Mucosa of rectum (tissue), 2 donors: Measurements from ENCODE around the gene SHC2.
"Not testable (repeated sequence)": the region's sequence is repeated elsewhere in the genome, so short reads cannot be mapped to it uniquely, and the experiment has no call there.

Experiments used
- H3K27ac ChIP-seq, 2 donors: one replicate each; pipeline ENCODE4 v1.7.0; 2013; ENCODE audit warnings: inconsistent platforms in 2 of 2, low read depth in 2 of 2, low read length in 2 of 2
- H3K27me3 ChIP-seq, 2 donors: one replicate each; pipeline ENCODE4 v1.7.0; 2013; ENCODE audit warnings: low read length in 2 of 2; ENCODE audit not compliant: control insufficient read depth in 2 of 2, insufficient read depth in 2 of 2
- H3K36me3 ChIP-seq, 2 donors: one replicate each; pipeline ENCODE4 v1.7.0; 2013; ENCODE audit warnings: low read length in 2 of 2; ENCODE audit not compliant: control insufficient read depth in 2 of 2, insufficient read depth in 2 of 2
- H3K4me1 ChIP-seq, 2 donors: one replicate each; pipeline ENCODE4 v1.7.0; 2013; ENCODE audit warnings: low read length in 2 of 2, mild to moderate bottlenecking in 1 of 2; ENCODE audit not compliant: control insufficient read depth in 2 of 2, insufficient read depth in 2 of 2
- H3K4me3 ChIP-seq, 2 donors: one replicate each; pipeline ENCODE4 v1.7.0; 2013; ENCODE audit warnings: low read length in 2 of 2
- H3K9ac ChIP-seq, 2 donors: one replicate each; pipeline ENCODE4 v1.7.0; 2013; ENCODE audit warnings: low read length in 2 of 2, low read depth in 1 of 2, mild to moderate bottlenecking in 1 of 2
- H3K9me3 ChIP-seq, 2 donors: one replicate each; pipeline ENCODE4 v1.7.0; 2013; ENCODE audit warnings: low read length in 2 of 2; ENCODE audit not compliant: control insufficient read depth in 2 of 2
- donor health status: healthy.
- donor health status: Normal muscosa, but diverticular disease.

The SHC2 gene

GRCh38 chr19:397941-398706 is 62.7 kb downstream of the SHC2 start:
- no peaks in the 10 kb centered on the region for H3K36me3 ChIP-seq
- H3K9ac ChIP-seq: no peak overlapping the region
- H3K9me3 ChIP-seq: no peaks in the 10 kb centered on the region
- no peak overlapping the region for H3K27ac ChIP-seq
- no peaks in the 10 kb centered on the region for H3K4me1 ChIP-seq
- no peak overlapping the region for H3K4me3 ChIP-seq
- peaks cover under 1 to 17% of the 10 kb centered on the region in 2 donors for H3K27me3 ChIP-seq

GRCh38 chr19:397321-397720 is 63.5 kb downstream of the SHC2 start:
- no peaks in the 10 kb centered on the region for H3K4me1 ChIP-seq
- peaks cover 0 to 12% of the 10 kb centered on the region in 2 donors for H3K27me3 ChIP-seq
- H3K4me3 ChIP-seq: no peak overlapping the region
- H3K36me3 ChIP-seq: no peaks in the 10 kb centered on the region
- H3K9me3 ChIP-seq: no peaks in the 10 kb centered on the region
- H3K27ac ChIP-seq: no peak overlapping the region
- H3K9ac ChIP-seq: no peak overlapping the region

- Histone ChIP-seq H3K9me3 (no peaks in the 10 kb centered on the region), H3K27ac (no peak overlapping the region), H3K4me1 (no peaks in the 10 kb centered on the region), H3K9ac (no peak overlapping the region), H3K36me3 (no peaks in the 10 kb centered on the region), H3K4me3 (no peak overlapping the region), H3K27me3 (no peaks in the 10 kb centered on the region)
Observed at GRCh38 chr19:395467-395866, 65.4 kb downstream of the SHC2 start.

DNA sequence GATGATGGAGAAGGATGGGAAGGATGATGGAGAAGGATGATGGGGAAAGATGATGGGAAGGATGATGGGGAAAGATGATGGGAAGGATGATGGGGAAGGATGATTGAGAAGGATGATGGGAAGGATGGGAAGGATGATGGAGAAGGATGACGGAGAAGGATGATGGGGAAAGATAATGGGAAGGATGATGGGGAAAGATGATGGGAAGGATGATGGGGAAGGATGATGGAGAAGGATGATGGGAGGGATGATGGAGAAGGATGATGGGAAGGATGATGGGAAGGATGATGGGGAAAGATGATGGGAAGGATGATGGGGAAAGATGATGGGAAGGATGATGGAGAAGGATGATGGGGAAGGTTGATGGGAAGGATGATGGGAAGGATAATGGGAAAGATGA is 66.0 kb downstream of the SHC2 start:
- H3K9me3 ChIP-seq, H3K9ac ChIP-seq, H3K4me3 ChIP-seq, H3K27me3 ChIP-seq, H3K36me3 ChIP-seq, H3K27ac ChIP-seq, H3K4me1 ChIP-seq: not testable (repeated sequence)

- H3K4me3 ChIP-seq, H3K27me3 ChIP-seq, H3K9me3 ChIP-seq, H3K36me3 ChIP-seq, H3K4me1 ChIP-seq, H3K27ac ChIP-seq, H3K9ac ChIP-seq: not testable (repeated sequence)
Observed at GRCh38 chr19:393560-393959, 67.3 kb downstream of the SHC2 start.

DNA sequence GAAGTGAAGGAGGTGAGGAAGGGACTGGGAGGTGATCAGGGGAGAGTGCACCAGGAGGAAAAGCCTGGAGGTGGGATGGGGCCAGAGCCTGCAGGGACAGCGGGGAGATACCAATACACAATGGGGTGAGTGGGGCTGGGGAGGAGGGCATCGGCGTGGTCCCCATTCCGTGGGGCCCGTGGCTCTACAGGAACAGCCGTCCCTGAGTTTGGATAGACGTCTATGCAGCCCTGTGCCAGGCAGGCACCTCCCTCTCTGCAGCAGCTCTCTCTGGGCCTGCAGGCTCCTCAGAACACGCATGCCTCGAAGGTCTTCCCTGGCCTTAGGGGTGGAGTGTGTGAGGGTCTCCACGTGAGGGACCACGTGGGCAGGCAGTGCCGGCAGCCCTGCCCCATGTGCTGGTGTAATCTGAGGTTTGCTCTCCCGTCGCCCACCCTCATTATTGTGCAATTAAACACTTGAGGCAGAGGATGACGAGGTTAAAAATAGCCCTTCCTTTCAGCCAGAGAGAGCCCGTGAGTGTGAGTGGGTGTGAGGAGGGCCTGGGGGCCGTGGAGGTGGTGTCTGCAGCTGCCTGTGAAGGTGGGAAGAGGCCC is 68.4 kb downstream of the SHC2 start:
- no peak overlapping the region for H3K27ac ChIP-seq
- H3K4me1 ChIP-seq: no peaks in the 10 kb centered on the region
- H3K4me3 ChIP-seq: no peak overlapping the region
- no peak overlapping the region for H3K9ac ChIP-seq
- H3K9me3 ChIP-seq: no peaks in the 10 kb centered on the region
- H3K36me3 ChIP-seq: no peaks in the 10 kb centered on the region
- peaks cover 0 to 4% of the 10 kb centered on the region in 2 donors for H3K27me3 ChIP-seq

- Histone ChIP-seq H3K27me3 (peaks cover 0 to 4% of the 10 kb centered on the region in 2 donors), H3K27ac (no peak overlapping the region), H3K4me3 (no peak overlapping the region), H3K36me3 (no peaks in the 10 kb centered on the region), H3K9ac (no peak overlapping the region), H3K9me3 (no peaks in the 10 kb centered on the region), H3K4me1 (no peaks in the 10 kb centered on the region)
Observed at GRCh38 chr19:391726-392374, 69.0 kb downstream of the SHC2 start.

GRCh38 chr19:391207-391557 is 69.7 kb downstream of the SHC2 start:
- Histone ChIP-seq H3K9me3 (no peaks in the 10 kb centered on the region), H3K27me3 (peaks cover 0 to 5% of the 10 kb centered on the region in 2 donors), H3K27ac (no peak overlapping the region), H3K9ac (no peak overlapping the region), H3K4me1 (no peaks in the 10 kb centered on the region), H3K4me3 (no peak overlapping the region), H3K36me3 (no peaks in the 10 kb centered on the region)

GRCh38 chr19:390386-391206 is 70.2 kb downstream of the SHC2 start:
- Histone ChIP-seq H3K9me3 (no peaks in the 10 kb centered on the region), H3K27ac (no peak overlapping the region), H3K27me3 (peaks cover 0 to 11% of the 10 kb centered on the region in 2 donors), H3K4me1 (no peaks in the 10 kb centered on the region), H3K36me3 (no peaks in the 10 kb centered on the region), H3K9ac (no peak overlapping the region), H3K4me3 (no peak overlapping the region)

DNA sequence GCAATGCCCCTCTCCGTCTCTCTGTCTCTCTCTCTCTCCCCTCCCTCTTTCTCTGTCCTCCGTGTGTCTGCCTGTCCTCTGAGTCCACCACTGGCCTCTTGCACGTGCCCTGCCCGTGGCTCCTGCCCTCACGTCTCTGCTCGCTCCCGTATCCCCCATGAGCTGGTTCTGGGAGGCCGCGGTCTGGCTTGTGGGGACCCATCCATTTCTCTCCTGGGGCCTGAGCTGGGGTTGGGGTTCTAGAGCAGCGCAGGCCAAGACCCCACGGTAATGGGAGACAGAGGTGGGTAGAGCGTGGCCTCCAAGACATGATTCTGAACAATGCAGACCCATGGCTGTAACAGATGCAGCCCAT is 70.9 kb downstream of the SHC2 start:
- H3K9ac ChIP-seq: no peak overlapping the region
- no peak overlapping the region for H3K27ac ChIP-seq
- no peaks in the 10 kb centered on the region for H3K4me1 ChIP-seq
- no peaks in the 10 kb centered on the region for H3K9me3 ChIP-seq
- H3K4me3 ChIP-seq: no peak overlapping the region
- H3K36me3 ChIP-seq: no peaks in the 10 kb centered on the region
- peaks cover 0 to 11% of the 10 kb centered on the region in 2 donors for H3K27me3 ChIP-seq
